Fibroblast of lung (primary cell): ENCODE data around the gene CHST9. TPM values are rescaled to one million over a fixed set of nuclear protein-coding genes. Genes with fewer than 3 reads are reported as not detected.

Experiments used
- DNase-seq, 2 donors: peaks; one replicate each; pipeline versions ENCODE4 v3.0.0 to v3.0.0-alpha.2; 2010; ENCODE audit warnings: low read depth in 2 of 2
- H2AFZ ChIP-seq: 2 replicates; pipeline ENCODE4 v1.5.1; 2012; ENCODE audit warnings: low read length, control low read depth, inconsistent platforms
- H3K27ac ChIP-seq: 2 replicates; pipeline ENCODE4 v1.5.1; 2011; ENCODE audit warnings: low read length, control low read depth; ENCODE audit not compliant: insufficient read depth
- H3K27me3 ChIP-seq: 2 replicates; pipeline ENCODE4 v1.5.1; 2011; ENCODE audit warnings: mild to moderate bottlenecking, low read length; ENCODE audit not compliant: control insufficient read depth, insufficient read depth
- H3K36me3 ChIP-seq: 2 replicates; pipeline ENCODE4 v1.5.1; 2011; ENCODE audit warnings: low read length; ENCODE audit not compliant: control insufficient read depth, insufficient read depth
- H3K4me1 ChIP-seq: 2 replicates; pipeline ENCODE4 v1.5.1; 2011; ENCODE audit warnings: low read length; ENCODE audit not compliant: control insufficient read depth, insufficient read depth; ENCODE audit errors: extremely low read depth
- H3K4me2 ChIP-seq: 2 replicates; pipeline ENCODE4 v1.5.1; 2011; ENCODE audit warnings: low read length, control low read depth; ENCODE audit not compliant: insufficient read depth; ENCODE audit errors: extremely low read depth
- H3K4me3 ChIP-seq, 4 experiments: fragments of 200-600 bp in 1 of 4; sonication (generic) in 1 of 4; replicated peaks in 1 of 4; 2 replicates each; pipeline ENCODE4 v1.5.1; 2011 to 2016; ENCODE audit warnings: low read length in 4 of 4, low read depth in 3 of 4, mild to moderate bottlenecking in 3 of 4, control low read depth in 2 of 4, inconsistent platforms in 1 of 4, mixed read lengths in 1 of 4; ENCODE audit not compliant: insufficient read depth in 1 of 4; ENCODE audit errors: control extremely low read depth in 1 of 4
- H3K79me2 ChIP-seq: 2 replicates; pipeline ENCODE4 v1.5.1; 2012; ENCODE audit warnings: mild to moderate bottlenecking, low read length, inconsistent platforms; ENCODE audit not compliant: control insufficient read depth, insufficient read depth
- H3K9ac ChIP-seq: 2 replicates; pipeline ENCODE4 v1.5.1; 2011; ENCODE audit warnings: mild to moderate bottlenecking, low read length, control low read depth; ENCODE audit not compliant: insufficient read depth
- H3K9me3 ChIP-seq: 2 replicates; pipeline ENCODE4 v1.5.1; 2012; ENCODE audit warnings: low read depth, low read length; ENCODE audit not compliant: control insufficient read depth, insufficient read depth
- H4K20me1 ChIP-seq: 2 replicates; pipeline ENCODE4 v1.5.1; 2011; ENCODE audit warnings: low read length; ENCODE audit not compliant: control insufficient read depth, insufficient read depth; ENCODE audit errors: extremely low read depth
- EZH2 ChIP-seq: IDR thresholded peaks from 2 replicates; pipeline ENCODE4 v1.5.1; 2012; ENCODE audit warnings: low read length, control low read depth, mild to moderate bottlenecking; ENCODE audit errors: missing control alignments
- polyA plus RNA-seq, 2 donors: library from polyadenylated mRNA; depleted of rRNA in 1 of 2; stranded (reverse) in 1 of 2; unstranded in 1 of 2; fragments of >200 nt; gene quantifications; 2 replicates each; pipeline ENCODE4 v1.2.1, GENCODE V29; 2011 to 2012; ENCODE audit warnings: missing spikeins in 1 of 2
- total RNA-seq: library from RNA; depleted of rRNA; stranded (reverse); fragments of >200 nt; gene quantifications from 2 replicates; pipeline ENCODE4 v1.2.1, GENCODE V29; 2014
- TF ChIP-seq, protein P1 (sequence below), 2 donors: IDR thresholded peaks in 1 of 2; conservative IDR thresholded peaks in 1 of 2; 1 replicate in 1 of 2; 2 replicates in 1 of 2; pipeline ENCODE4 v1.5.1; 2011 to 2012; ENCODE audit warnings: low read length in 2 of 2, control low read depth in 1 of 2, inconsistent platforms in 1 of 2, low read depth in 1 of 2, mild to moderate bottlenecking in 1 of 2

The CHST9 gene
- total and polyA plus RNA-seq, 2 donors (not counting 1 experiment from before 2014, with no cell fraction given), result not detected

DNA sequence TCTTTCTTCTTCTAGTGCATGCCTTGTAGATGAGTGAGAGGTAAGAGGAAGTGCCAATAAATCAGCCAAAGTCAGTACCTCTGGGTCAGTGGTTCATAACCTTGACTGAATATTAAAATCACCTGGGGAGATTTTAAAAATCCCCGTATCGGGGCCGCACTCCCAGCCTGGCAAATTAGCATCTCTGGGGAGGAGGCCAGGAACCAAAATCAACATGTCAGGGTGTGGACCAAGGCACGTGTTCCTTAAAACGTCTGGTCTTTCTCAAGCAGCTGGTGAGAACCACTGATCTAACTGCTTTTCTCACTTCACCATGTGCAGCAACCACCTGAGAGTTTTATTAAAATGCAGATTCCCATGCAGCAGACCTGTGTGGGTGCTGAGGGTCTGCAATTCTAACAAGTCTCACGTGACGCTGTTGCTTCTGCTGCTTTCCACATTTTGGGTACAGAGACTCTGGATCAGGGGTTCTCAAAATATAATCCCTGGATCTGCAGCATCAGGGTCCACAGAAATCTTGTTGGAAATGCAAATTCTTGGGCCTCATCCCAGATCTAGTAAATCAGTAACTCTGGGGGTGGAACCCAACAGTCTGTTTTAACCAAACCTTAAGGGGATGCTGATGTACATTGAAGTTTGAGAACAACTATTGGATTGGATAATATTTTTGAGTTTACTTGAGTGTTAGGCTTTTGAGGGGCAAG is 49.5 kb downstream of the CHST9 start:
- H2AFZ ChIP-seq, result no peak overlapping the region
- H3K9ac ChIP-seq, result no peak overlapping the region
- TF ChIP-seq, protein P1, sequence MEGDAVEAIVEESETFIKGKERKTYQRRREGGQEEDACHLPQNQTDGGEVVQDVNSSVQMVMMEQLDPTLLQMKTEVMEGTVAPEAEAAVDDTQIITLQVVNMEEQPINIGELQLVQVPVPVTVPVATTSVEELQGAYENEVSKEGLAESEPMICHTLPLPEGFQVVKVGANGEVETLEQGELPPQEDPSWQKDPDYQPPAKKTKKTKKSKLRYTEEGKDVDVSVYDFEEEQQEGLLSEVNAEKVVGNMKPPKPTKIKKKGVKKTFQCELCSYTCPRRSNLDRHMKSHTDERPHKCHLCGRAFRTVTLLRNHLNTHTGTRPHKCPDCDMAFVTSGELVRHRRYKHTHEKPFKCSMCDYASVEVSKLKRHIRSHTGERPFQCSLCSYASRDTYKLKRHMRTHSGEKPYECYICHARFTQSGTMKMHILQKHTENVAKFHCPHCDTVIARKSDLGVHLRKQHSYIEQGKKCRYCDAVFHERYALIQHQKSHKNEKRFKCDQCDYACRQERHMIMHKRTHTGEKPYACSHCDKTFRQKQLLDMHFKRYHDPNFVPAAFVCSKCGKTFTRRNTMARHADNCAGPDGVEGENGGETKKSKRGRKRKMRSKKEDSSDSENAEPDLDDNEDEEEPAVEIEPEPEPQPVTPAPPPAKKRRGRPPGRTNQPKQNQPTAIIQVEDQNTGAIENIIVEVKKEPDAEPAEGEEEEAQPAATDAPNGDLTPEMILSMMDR (conservative IDR thresholded peaks at IDR 0.05 in 1 of 2, IDR thresholded peaks at IDR 0.05 in 1 of 2; ENCODE audit: low read depth in 1 of 2, low read length in 2 of 2), result no peak
- no peak for TF ChIP-seq EZH2
- no peaks in the 10 kb centered on the region for H4K20me1 ChIP-seq
- no peak for DNase-seq
- no peak overlapping the region for H3K4me3 ChIP-seq
- no peak overlapping the region for H3K4me2 ChIP-seq
- no peaks in the 10 kb centered on the region for H3K36me3 ChIP-seq
- no peaks in the 10 kb centered on the region for H3K9me3 ChIP-seq
- no peaks in the 10 kb centered on the region for H3K79me2 ChIP-seq
- H3K4me1 ChIP-seq, result no peaks in the 10 kb centered on the region
- no peak overlapping the region for H3K27ac ChIP-seq
- H3K27me3 ChIP-seq, result no peaks in the 10 kb centered on the region

DNA sequence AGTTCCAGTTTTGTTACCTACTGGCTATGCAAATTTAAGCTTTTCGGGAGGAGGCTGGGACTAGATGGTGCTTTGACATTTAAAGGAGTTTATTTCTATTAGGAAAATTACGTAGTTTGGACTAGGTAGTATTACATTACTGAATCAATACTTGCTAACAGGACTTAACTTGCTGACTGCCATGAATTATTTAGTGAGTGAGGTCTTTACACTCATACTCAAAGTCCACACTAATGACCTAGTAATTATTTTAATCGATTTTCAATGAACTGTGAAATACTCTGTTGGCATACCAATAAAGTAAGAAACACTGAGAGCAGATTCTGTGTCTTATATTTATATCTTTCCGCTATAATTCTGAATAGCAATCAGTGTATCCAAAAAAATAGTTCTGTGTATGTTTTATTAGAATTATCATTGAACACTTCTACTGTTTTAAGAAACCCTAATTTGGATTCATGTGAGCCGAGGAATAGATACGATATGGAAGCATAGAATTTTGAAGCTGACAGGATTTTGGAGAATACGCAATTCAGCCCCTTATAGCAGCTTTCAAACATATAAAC is 55.0 kb downstream of the CHST9 start:
- no peaks in the 10 kb centered on the region for H3K79me2 ChIP-seq
- H3K36me3 ChIP-seq, result no peaks in the 10 kb centered on the region
- H2AFZ ChIP-seq, result no peak overlapping the region
- H3K9me3 ChIP-seq, result no peaks in the 10 kb centered on the region
- no peak for TF ChIP-seq EZH2
- TF ChIP-seq, protein P1 (conservative IDR thresholded peaks at IDR 0.05 in 1 of 2, IDR thresholded peaks at IDR 0.05 in 1 of 2; ENCODE audit: low read depth in 1 of 2, low read length in 2 of 2), result no peak
- no peaks in the 10 kb centered on the region for H3K4me1 ChIP-seq
- H3K9ac ChIP-seq, result no peak overlapping the region
- H3K27ac ChIP-seq, result no peak overlapping the region
- H3K27me3 ChIP-seq, result no peaks in the 10 kb centered on the region
- H4K20me1 ChIP-seq, result no peaks in the 10 kb centered on the region
- H3K4me3 ChIP-seq, result no peak overlapping the region
- no peak overlapping the region for H3K4me2 ChIP-seq
- no peak for DNase-seq

DNA sequence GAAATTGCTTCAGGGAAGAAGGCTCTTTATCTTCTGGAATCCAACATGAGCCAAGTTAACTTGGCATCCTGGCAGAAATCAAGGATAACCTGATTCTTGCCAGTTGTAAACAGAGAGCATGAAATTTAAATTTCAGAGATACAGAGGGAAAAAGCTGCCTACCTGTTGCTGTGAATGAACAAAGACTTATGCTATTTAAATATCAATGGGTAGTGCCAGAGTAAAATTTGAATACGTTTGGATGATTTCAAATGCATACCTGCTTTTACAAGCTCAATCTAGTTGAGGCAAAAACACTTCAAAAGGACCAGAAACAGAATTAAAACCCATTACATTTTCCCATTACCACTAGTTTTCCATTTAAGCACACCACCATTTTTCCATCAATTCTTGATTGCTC is 60.9 kb downstream of the CHST9 start:
- Histone ChIP-seq H3K4me2 (no peak overlapping the region), H3K27ac (no peak overlapping the region), H3K4me3 (no peak overlapping the region), H4K20me1 (no peaks in the 10 kb centered on the region), H3K9me3 (no peaks in the 10 kb centered on the region), H3K27me3 (no peaks in the 10 kb centered on the region), H3K36me3 (no peaks in the 10 kb centered on the region), H3K9ac (no peak overlapping the region), H3K4me1 (no peaks in the 10 kb centered on the region), H3K79me2 (no peaks in the 10 kb centered on the region), H2AFZ (no peak overlapping the region)
- no peak for DNase-seq
- TF ChIP-seq EZH2, result no peak
- TF ChIP-seq, protein P1 (conservative IDR thresholded peaks at IDR 0.05 in 1 of 2, IDR thresholded peaks at IDR 0.05 in 1 of 2; ENCODE audit: low read depth in 1 of 2, low read length in 2 of 2), result no peak
